ENCODE results near the gene NPY5R.

Gene NPY5R

GRCh38 chr4:163343604-163344146, at the start of gene NPY5R:
NPY5R (plus strand) TSS chr4:163343892; CDS start chr4:163350274, 6,382 bp downstream.
- DNase-seq, result no peak

- no peak for DNase-seq
Measured at GRCh38 chr4:163295138-163295537, 48.6 kb upstream of the NPY5R start.

- DNase-seq, result no peak
Measured at GRCh38 chr4:163300445-163300844, 43.2 kb upstream of the NPY5R start.

GRCh38 chr4:163303069-163303468, 40.6 kb upstream of the NPY5R start:
- DNase-seq, result no peak

GRCh38 chr4:163309466-163309865, 34.2 kb upstream of the NPY5R start:
- DNase-seq, result no peak

- no peak for DNase-seq
Measured at GRCh38 chr4:163317110-163317509, 26.6 kb upstream of the NPY5R start.

- no peak for DNase-seq
Measured at GRCh38 chr4:163330916-163331628, 12.6 kb upstream of the NPY5R start.

GRCh38 chr4:163331629-163332376, 11.9 kb upstream of the NPY5R start:
- DNase-seq, result peak; percentile 7

GRCh38 chr4:163332526-163333406, 10.9 kb upstream of the NPY5R start, which contains the start of gene NPY1R:
NPY1R (minus strand) TSS chr4:163332596; CDS start chr4:163326554, 6,042 bp downstream.
- peak; percentile 74 for DNase-seq

- DNase-seq, result no peak
Measured at GRCh38 chr4:163335384-163335783, 8.3 kb upstream of the NPY5R start.

- no peak for DNase-seq
Measured at GRCh38 chr4:163344147-163345125, 744 bp downstream of the NPY5R start.

GRCh38 chr4:163350672-163351071, 7.0 kb downstream of the NPY5R start:
- DNase-seq, result no peak

- DNase-seq, result no peak
Measured at GRCh38 chr4:163353054-163353453, 9.4 kb downstream of the NPY5R start.

- DNase-seq, result no peak
Measured at GRCh38 chr4:163356104-163356503, 12.4 kb downstream of the NPY5R start.

- DNase-seq, result no peak
Measured at GRCh38 chr4:163367651-163368050, 24.0 kb downstream of the NPY5R start.

GRCh38 chr4:163372029-163372428, 28.3 kb downstream of the NPY5R start:
- DNase-seq, result no peak

GRCh38 chr4:163378661-163379060, 35.0 kb downstream of the NPY5R start:
- no peak for DNase-seq

- DNase-seq, result no peak
Measured at GRCh38 chr4:163380703-163381102, 37.0 kb downstream of the NPY5R start.

- DNase-seq, result no peak
Measured at GRCh38 chr4:163382178-163382869, 38.6 kb downstream of the NPY5R start.

GRCh38 chr4:163384434-163384833, 40.7 kb downstream of the NPY5R start:
- no peak for DNase-seq

- no peak for DNase-seq
Measured at GRCh38 chr4:163384926-163385325, 41.2 kb downstream of the NPY5R start.
